Endothelial cell of umbilical vein (primary cell): ENCODE measurements around the gene RASSF5. TPM values are rescaled to one million over a fixed set of nuclear protein-coding genes. Genes with fewer than 3 reads are reported as not detected.
A peak's percentile ranks its signal among the peaks of the same experiment; 100 is the strongest.

Source experiments
- BruUV-seq: library from RNA; stranded (reverse); fragments of 400-500 nt; replicated peaks from 2 replicates; lab custom pipeline; 2021; lab: Mats Ljungman, UMichigan
- CTCF ChIA-PET: fragments of 300-600, 350-600 bp; sonication (Branson Sonifier 250); formaldehyde crosslinking; loops from one replicate; lab custom pipeline; 2021; ENCODE audit warnings: antibody characterized with exemption, inconsistent platforms; lab: Charles Lee
- POLR2A ChIA-PET: fragments of 300-600, 350-600 bp; sonication (Branson Sonifier 250); formaldehyde crosslinking; loops from one replicate; lab custom pipeline; 2021; ENCODE audit warnings: antibody characterized with exemption, inconsistent platforms; lab: Charles Lee
- DNase-seq: peaks from one replicate; pipeline ENCODE4 v3.0.0-alpha.2; 2011; ENCODE audit warnings: low read depth, low spot score
- FAIRE-seq: peaks from 2 replicates; lab custom pipeline; 2011; peaks lifted over from hg19 to GRCh38; lab: Jason Lieb, UNC
- H2AFZ ChIP-seq: 2 replicates; pipeline ENCODE4 v1.6.0; 2012; ENCODE audit warnings: low read depth, low read length, control low read depth, inconsistent platforms
- H3K27ac ChIP-seq: 2 replicates; pipeline ENCODE4 v1.5.1; 2011; ENCODE audit warnings: low read depth, mild to moderate bottlenecking, control low read depth, low read length, moderate library complexity; ENCODE audit not compliant: insufficient read depth
- H3K27me3 ChIP-seq, 2 experiments: 2 replicates each; pipeline versions ENCODE4 v1.6.0 to v1.6.1; 2011; ENCODE audit warnings: low read length in 2 of 2, mixed read lengths in 1 of 2; ENCODE audit not compliant: control insufficient read depth in 2 of 2, insufficient read depth in 2 of 2
- H3K36me3 ChIP-seq, 2 experiments: 2 replicates in 1 of 2; 3 replicates in 1 of 2; pipeline ENCODE4 v1.5.1; 2011; ENCODE audit warnings: low read length in 2 of 2, mild to moderate bottlenecking in 1 of 2, moderate library complexity in 1 of 2; ENCODE audit not compliant: control insufficient read depth in 2 of 2, insufficient read depth in 2 of 2; ENCODE audit errors: extremely low read depth in 1 of 2
- H3K4me1 ChIP-seq: 3 replicates; pipeline ENCODE4 v1.5.1; 2011; ENCODE audit warnings: mild to moderate bottlenecking, low read length; ENCODE audit not compliant: control insufficient read depth, insufficient read depth; ENCODE audit errors: extremely low read depth
- H3K4me2 ChIP-seq: 2 replicates; pipeline ENCODE4 v1.6.1; 2011; ENCODE audit warnings: low read length, control low read depth, mixed read lengths; ENCODE audit not compliant: insufficient read depth
- H3K4me3 ChIP-seq, 3 experiments: fragments of 200-600 bp in 1 of 3; sonication (generic), shearing (Covaris generic) in 1 of 3; replicated peaks in 1 of 3; 2 replicates each; pipeline ENCODE4 v1.5.1; 2011 to 2016; ENCODE audit warnings: control low read depth in 3 of 3, low read length in 3 of 3, mild to moderate bottlenecking in 2 of 3, inconsistent platforms in 1 of 3, low read depth in 1 of 3, moderate library complexity in 1 of 3; ENCODE audit not compliant: insufficient read depth in 1 of 3
- H3K79me2 ChIP-seq: 2 replicates; pipeline ENCODE4 v1.6.0; 2012; ENCODE audit warnings: low read length, inconsistent platforms; ENCODE audit not compliant: control insufficient read depth, insufficient read depth
- H3K9ac ChIP-seq: replicated peaks from 2 replicates; pipeline ENCODE3; 2011; ENCODE audit warnings: low read length, control low read depth; ENCODE audit not compliant: insufficient read depth; ENCODE audit errors: extremely low read depth
- H3K9me1 ChIP-seq: replicated peaks from 3 replicates; pipeline ENCODE4 v1.6.0; 2011; ENCODE audit warnings: mild to moderate bottlenecking, low read length; ENCODE audit not compliant: control insufficient read depth, insufficient read depth; ENCODE audit errors: extremely low read depth
- H3K9me3 ChIP-seq: replicated peaks from 2 replicates; pipeline ENCODE4 v1.5.1; 2012; ENCODE audit warnings: low read length, inconsistent platforms; ENCODE audit not compliant: control insufficient read depth, insufficient read depth
- H4K20me1 ChIP-seq: replicated peaks from 2 replicates; pipeline ENCODE3; 2011; ENCODE audit warnings: mild to moderate bottlenecking, low read length; ENCODE audit not compliant: control insufficient read depth, insufficient read depth; ENCODE audit errors: extremely low read depth
- CTCF ChIP-seq, 2 donors: IDR thresholded peaks; 1 replicate in 1 of 2; 2 replicates in 1 of 2; pipeline ENCODE4 v1.5.1; 2011; ENCODE audit warnings: low read length in 2 of 2, mild to moderate bottlenecking in 2 of 2, moderate library complexity in 2 of 2, control low read depth in 1 of 2, inconsistent platforms in 1 of 2, low read depth in 1 of 2; ENCODE audit not compliant: insufficient read depth in 1 of 2; ENCODE audit errors: extremely low read depth in 1 of 2
- EZH2 ChIP-seq: IDR thresholded peaks from 2 replicates; pipeline ENCODE4 v1.6.1; 2012; ENCODE audit warnings: borderline replicate concordance, low read depth, mild to moderate bottlenecking, moderate library complexity, low read length, inconsistent platforms; ENCODE audit not compliant: severe bottlenecking
- GATA2 ChIP-seq: IDR thresholded peaks from 2 replicates; pipeline ENCODE4 v1.7.0; 2011; ENCODE audit warnings: low read depth, mild to moderate bottlenecking, moderate library complexity, mixed read lengths, low read length; ENCODE audit not compliant: insufficient read length, insufficient read depth
- JUN ChIP-seq: IDR thresholded peaks from 2 replicates; pipeline ENCODE4 v1.6.1; 2011; ENCODE audit warnings: borderline replicate concordance, low read depth; ENCODE audit not compliant: insufficient read length, insufficient read depth
- MAX ChIP-seq: IDR thresholded peaks from 2 replicates; pipeline ENCODE4 v1.6.1; 2011; ENCODE audit not compliant: insufficient read depth, insufficient read length
- MYC ChIP-seq: IDR thresholded peaks from one replicate; pipeline ENCODE4 v1.6.1; 2011; ENCODE audit warnings: mild to moderate bottlenecking, low read depth, low read length
- POLR2A ChIP-seq: IDR thresholded peaks from 2 replicates; pipeline ENCODE4 v1.6.1; 2012; ENCODE audit warnings: low read depth, mild to moderate bottlenecking, control low read depth, low read length
- POLR2AphosphoS5 ChIP-seq: IDR thresholded peaks from 2 replicates; pipeline ENCODE4 v1.6.1; 2012; ENCODE audit warnings: low read depth, mild to moderate bottlenecking, control low read depth, low read length, moderate library complexity; ENCODE audit not compliant: insufficient read depth
- dilution Hi-C: fragments of 300-500 bp; cut with MboI; formaldehyde crosslinking; loops from one replicate; pipeline ENCODE4 v1.15.0; 2019; ENCODE audit warnings: low sequenced_read_pairs; ENCODE audit not compliant: extremely low pct_ligation_motif_present
- intact Hi-C: fragments of 100-400 bp; cut with micrococcal nuclease; formaldehyde crosslinking; loops from one replicate; pipeline ENCODE4 v1.10.0; 2022
- polyA plus RNA-seq, 4 experiments: library from polyadenylated mRNA; depleted of rRNA in 3 of 4; stranded (reverse) in 3 of 4; unstranded in 1 of 4; fragments of >200 nt; gene quantifications; 2 replicates each; pipeline versions ENCODE4 v1.2.1 to v1.2.3, GENCODE V29; 2011 to 2012; ENCODE audit warnings: missing spikeins in 1 of 4
- total RNA-seq: library from RNA; stranded (reverse); gene quantifications from 2 replicates; pipeline ENCODE4 v1.2.3, GENCODE V29; 2021

The RASSF5 gene
- total and polyA plus RNA-seq, 2 donors (not counting 3 experiments of a cell fraction or from before 2014, with no cell fraction given): 0.23 to 0.60 TPM

GRCh38 chr1:206460836-206461426, 46.4 kb upstream of the RASSF5 start:
- intact Hi-C loops (no loop called here), dilution Hi-C loops (no loop called here)
- ChIA-PET POLR2A (no interaction called here), CTCF (interaction anchor here (0.6 to 5.1 kb wide), 8 partner anchors 11 to 123 kb away, joined by 3 to 43 read pairs (median 8); partner anchors contain the start of gene IKBKE)
- peaks cover 11 to 15% of the 10 kb centered on the region in 2 experiments for H3K36me3 ChIP-seq
- peak; percentile 43 for FAIRE-seq
- no peaks in the 10 kb centered on the region for H3K79me2 ChIP-seq
- peak overlapping the region; percentile 4 for H3K27ac ChIP-seq
- H3K27me3 ChIP-seq: no peaks in the 10 kb centered on the region
- no peak overlapping the region for H2AFZ ChIP-seq
- no peaks in the 10 kb centered on the region for H4K20me1 ChIP-seq
- H3K4me2 ChIP-seq: no peak overlapping the region
- TF ChIP-seq GATA2 (no peak), MYC (no peak), POLR2A (no peak), POLR2AphosphoS5 (no peak), JUN (no peak), EZH2 (no peak), CTCF (IDR thresholded peaks at IDR 0.05; ENCODE audit: extremely low read depth in 1 of 2, insufficient read depth in 1 of 2, low read depth in 1 of 2, low read length in 2 of 2) (no peak), MAX (no peak)
- BruUV-seq: no TSS peak
- H3K9me3 ChIP-seq: no peaks in the 10 kb centered on the region
- no peaks in the 10 kb centered on the region for H3K9me1 ChIP-seq
- H3K4me1 ChIP-seq: peaks cover 29% of the 10 kb centered on the region
- H3K9ac ChIP-seq: no peak overlapping the region
- no peak overlapping the region for H3K4me3 ChIP-seq
- DNase-seq: peak; percentile 75
